ENCODE measurements around the gene MRPL32.

MRPL32 gene

DNA sequence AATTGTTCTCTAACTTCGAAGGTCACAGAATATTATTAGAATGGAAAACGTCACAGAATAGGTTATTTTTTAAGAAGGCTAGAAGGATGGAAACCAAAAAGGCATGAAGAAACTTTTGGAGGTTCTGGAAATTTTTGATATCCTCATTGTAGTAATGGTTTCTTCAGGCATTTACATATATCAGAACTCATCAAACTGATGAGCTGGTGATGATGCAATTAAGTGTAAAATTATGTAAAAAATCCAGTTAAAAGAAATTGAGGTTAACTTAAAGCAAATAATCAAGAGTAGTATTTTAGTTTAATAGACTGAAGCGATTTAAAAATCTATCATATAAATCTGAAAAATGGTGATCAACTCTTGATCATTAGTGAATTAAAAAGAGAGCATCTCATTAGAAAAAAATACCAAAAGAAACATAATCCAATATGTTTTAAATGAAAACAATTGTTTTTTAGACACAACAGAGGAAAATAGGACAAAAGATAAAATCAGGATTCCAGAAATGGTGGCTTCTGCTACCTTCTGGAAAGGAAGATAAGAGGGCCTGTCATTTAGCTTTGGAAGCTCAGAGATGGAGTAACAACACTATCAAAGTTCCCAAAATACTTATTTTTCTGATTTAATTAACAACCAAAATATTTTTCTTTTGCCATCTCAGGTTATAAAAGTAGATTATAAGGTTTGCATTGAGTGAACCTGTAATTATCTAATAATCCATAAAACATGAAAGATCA lies 10.0 kb upstream of the MRPL32 start:
- TF ChIP-seq FOXP2 (optimal IDR thresholded peaks at IDR 0.05; ENCODE audit: borderline replicate concordance, extremely low read depth, extremely low read length, insufficient read depth): no peak
- no peak for TF ChIP-seq TAF1 (IDR thresholded peaks at IDR 0.05; ENCODE audit: borderline replicate concordance, insufficient read depth, low read length)
- TF ChIP-seq POLR2AphosphoS5 (IDR thresholded peaks at IDR 0.05; ENCODE audit: low read depth, low read length): no peak
- TF ChIP-seq, protein P1, sequence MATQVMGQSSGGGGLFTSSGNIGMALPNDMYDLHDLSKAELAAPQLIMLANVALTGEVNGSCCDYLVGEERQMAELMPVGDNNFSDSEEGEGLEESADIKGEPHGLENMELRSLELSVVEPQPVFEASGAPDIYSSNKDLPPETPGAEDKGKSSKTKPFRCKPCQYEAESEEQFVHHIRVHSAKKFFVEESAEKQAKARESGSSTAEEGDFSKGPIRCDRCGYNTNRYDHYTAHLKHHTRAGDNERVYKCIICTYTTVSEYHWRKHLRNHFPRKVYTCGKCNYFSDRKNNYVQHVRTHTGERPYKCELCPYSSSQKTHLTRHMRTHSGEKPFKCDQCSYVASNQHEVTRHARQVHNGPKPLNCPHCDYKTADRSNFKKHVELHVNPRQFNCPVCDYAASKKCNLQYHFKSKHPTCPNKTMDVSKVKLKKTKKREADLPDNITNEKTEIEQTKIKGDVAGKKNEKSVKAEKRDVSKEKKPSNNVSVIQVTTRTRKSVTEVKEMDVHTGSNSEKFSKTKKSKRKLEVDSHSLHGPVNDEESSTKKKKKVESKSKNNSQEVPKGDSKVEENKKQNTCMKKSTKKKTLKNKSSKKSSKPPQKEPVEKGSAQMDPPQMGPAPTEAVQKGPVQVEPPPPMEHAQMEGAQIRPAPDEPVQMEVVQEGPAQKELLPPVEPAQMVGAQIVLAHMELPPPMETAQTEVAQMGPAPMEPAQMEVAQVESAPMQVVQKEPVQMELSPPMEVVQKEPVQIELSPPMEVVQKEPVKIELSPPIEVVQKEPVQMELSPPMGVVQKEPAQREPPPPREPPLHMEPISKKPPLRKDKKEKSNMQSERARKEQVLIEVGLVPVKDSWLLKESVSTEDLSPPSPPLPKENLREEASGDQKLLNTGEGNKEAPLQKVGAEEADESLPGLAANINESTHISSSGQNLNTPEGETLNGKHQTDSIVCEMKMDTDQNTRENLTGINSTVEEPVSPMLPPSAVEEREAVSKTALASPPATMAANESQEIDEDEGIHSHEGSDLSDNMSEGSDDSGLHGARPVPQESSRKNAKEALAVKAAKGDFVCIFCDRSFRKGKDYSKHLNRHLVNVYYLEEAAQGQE (IDR thresholded peaks at IDR 0.05; ENCODE audit: insufficient read depth in 1 of 2, low read depth in 2 of 2, low read length in 2 of 2): no peak
- no peak for TF ChIP-seq SIN3A (IDR thresholded peaks at IDR 0.05; ENCODE audit: borderline replicate concordance, insufficient read depth, low read length)

DNA sequence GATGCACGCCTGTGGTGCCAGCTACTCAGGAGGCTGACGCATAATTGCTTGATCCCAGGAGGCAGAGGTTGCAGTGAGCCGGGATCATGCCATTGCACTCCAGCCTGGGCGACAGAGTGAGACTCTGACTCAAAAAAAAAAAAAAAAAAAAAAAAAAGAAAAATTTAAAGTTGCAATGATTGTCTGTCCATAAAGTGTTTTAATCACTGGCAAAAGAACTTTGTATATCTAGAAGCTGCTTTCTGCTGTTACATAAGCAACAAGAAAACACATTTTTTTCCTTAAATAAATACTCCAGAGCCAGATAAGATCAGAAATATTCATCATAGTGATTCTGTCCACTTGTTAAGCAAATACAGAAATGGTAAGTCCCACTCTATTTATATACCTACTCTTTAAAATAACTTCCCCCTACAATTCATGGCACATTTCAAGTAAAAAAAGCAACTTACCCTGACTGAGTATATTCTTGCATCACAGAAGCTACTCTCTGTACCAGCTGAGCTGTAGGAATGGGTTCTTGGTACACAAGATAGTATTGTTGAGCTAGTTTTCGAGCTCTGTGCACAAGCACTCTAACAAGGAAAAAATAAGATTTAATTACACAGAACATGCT lies 7.8 kb upstream of the MRPL32 start:
- TF ChIP-seq SIN3A (IDR thresholded peaks at IDR 0.05; ENCODE audit: borderline replicate concordance, insufficient read depth, low read length): no peak
- TF ChIP-seq FOXP2 (optimal IDR thresholded peaks at IDR 0.05; ENCODE audit: borderline replicate concordance, extremely low read depth, extremely low read length, insufficient read depth): no peak
- no peak for TF ChIP-seq POLR2AphosphoS5 (IDR thresholded peaks at IDR 0.05; ENCODE audit: low read depth, low read length)
- TF ChIP-seq TAF1 (IDR thresholded peaks at IDR 0.05; ENCODE audit: borderline replicate concordance, insufficient read depth, low read length): no peak
- TF ChIP-seq, protein P1 (IDR thresholded peaks at IDR 0.05; ENCODE audit: insufficient read depth in 1 of 2, low read depth in 2 of 2, low read length in 2 of 2): no peak

GRCh38 chr7:42925630-42926029 lies 6.5 kb upstream of the MRPL32 start:
- TF ChIP-seq FOXP2 (optimal IDR thresholded peaks at IDR 0.05; ENCODE audit: borderline replicate concordance, extremely low read depth, extremely low read length, insufficient read depth) (no peak), SIN3A (IDR thresholded peaks at IDR 0.05; ENCODE audit: borderline replicate concordance, insufficient read depth, low read length) (no peak)

DNA sequence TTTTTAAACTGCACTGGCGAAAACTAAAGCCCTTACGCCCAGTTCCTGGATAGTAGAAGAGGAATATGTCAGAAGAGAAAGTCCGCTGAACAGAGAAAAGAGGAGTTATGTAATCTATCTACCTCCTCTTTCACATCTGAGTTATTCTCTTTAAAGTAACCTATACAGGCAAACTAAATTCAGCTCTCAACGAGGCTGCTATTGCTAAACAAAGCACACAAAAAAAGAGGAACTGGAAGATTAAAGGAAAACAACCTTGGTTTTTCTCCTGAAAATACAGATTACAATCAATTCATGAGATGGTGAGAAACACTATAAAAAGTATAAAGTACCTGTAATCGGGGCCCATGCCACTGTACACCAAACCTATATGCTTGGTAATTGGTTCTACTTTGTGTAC lies 6.0 kb upstream of the MRPL32 start:
- no peak for TF ChIP-seq SIN3A (IDR thresholded peaks at IDR 0.05; ENCODE audit: borderline replicate concordance, insufficient read depth, low read length)
- TF ChIP-seq FOXP2 (optimal IDR thresholded peaks at IDR 0.05; ENCODE audit: borderline replicate concordance, extremely low read depth, extremely low read length, insufficient read depth): no peak
- no peak for TF ChIP-seq POLR2AphosphoS5 (IDR thresholded peaks at IDR 0.05; ENCODE audit: low read depth, low read length)
- no peak for TF ChIP-seq TAF1 (IDR thresholded peaks at IDR 0.05; ENCODE audit: borderline replicate concordance, insufficient read depth, low read length)
- TF ChIP-seq, protein P1 (IDR thresholded peaks at IDR 0.05; ENCODE audit: insufficient read depth in 1 of 2, low read depth in 2 of 2, low read length in 2 of 2): no peak

DNA sequence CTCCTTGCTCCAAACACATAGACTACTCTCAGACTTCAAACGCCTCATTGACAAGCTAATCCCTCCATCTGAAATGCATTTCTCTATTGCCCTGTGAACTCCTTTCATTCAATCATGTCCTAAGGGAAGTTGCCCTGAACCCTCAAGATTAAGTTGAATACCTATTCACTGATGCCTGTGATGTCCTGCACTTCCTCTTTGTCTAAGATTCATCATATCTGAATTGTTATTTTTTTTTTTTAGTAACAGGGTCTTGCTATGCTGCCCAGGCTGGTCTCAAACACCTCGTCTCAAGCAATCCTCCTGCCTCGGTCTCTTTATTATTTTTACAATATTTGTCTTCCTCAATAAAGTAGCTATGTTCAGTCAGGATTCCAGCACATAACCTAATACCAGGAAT lies 3.4 kb upstream of the MRPL32 start:
- TF ChIP-seq, protein P1 (IDR thresholded peaks at IDR 0.05; ENCODE audit: insufficient read depth in 1 of 2, low read depth in 2 of 2, low read length in 2 of 2): no peak
- TF ChIP-seq SIN3A (IDR thresholded peaks at IDR 0.05; ENCODE audit: borderline replicate concordance, insufficient read depth, low read length) (no peak), POLR2AphosphoS5 (IDR thresholded peaks at IDR 0.05; ENCODE audit: low read depth, low read length) (no peak), FOXP2 (optimal IDR thresholded peaks at IDR 0.05; ENCODE audit: borderline replicate concordance, extremely low read depth, extremely low read length, insufficient read depth) (no peak), TAF1 (IDR thresholded peaks at IDR 0.05; ENCODE audit: borderline replicate concordance, insufficient read depth, low read length) (no peak)
